ENCODE data around the gene RARRES2. TPM values are rescaled to one million over a fixed set of nuclear protein-coding genes. Genes with fewer than 3 reads are reported as not detected.

The RARRES2 gene
- total RNA-seq, 1 experiment from 2014 or later: 60.9 TPM

- Mint-ChIP-seq H3K27ac (no peak overlapping the region), H3K36me3 (ENCODE audit: insufficient read depth in 1 of 3, low read depth in 3 of 3) (peaks cover 0 to 4% (median under 1%) of the 10 kb centered on the region in 3 experiments; a peak in 2 of 7 replicates), H3K27me3 (ENCODE audit: low read depth) (peaks cover 1% of the 10 kb centered on the region), H3K4me1 (peaks cover 42 to 43% of the 10 kb centered on the region in 2 experiments), H3K4me3 (no peak overlapping the region), H3K9me3 (peaks cover 4 to 7% of the 10 kb centered on the region in 2 experiments; a peak in 3 of 5 replicates)
- Histone ChIP-seq H3K79me2 (ENCODE audit: insufficient read depth, low read length) (no peaks in the 10 kb centered on the region), H2BK5ac (ENCODE audit: insufficient read length, low read length) (no peak overlapping the region), H3K9me3 (ENCODE audit: control insufficient read depth, low read depth, low read length) (no peaks in the 10 kb centered on the region), H2BK20ac (ENCODE audit: low read depth, low read length, poor library complexity, severe bottlenecking) (no peak overlapping the region), H3K23me2 (ENCODE audit: insufficient read length, low read depth, low read length, poor library complexity, severe bottlenecking) (peaks cover 6% of the 10 kb centered on the region), H3K14ac (ENCODE audit: insufficient read depth, low read length) (no peak overlapping the region), H4K5ac (ENCODE audit: insufficient read length, low read depth, low read length) (no peak overlapping the region), H3K18ac (ENCODE audit: insufficient read length, low read depth, low read length) (no peak overlapping the region), H3K27me3 (ENCODE audit: insufficient read depth, low read length) (no peaks in the 10 kb centered on the region), H3K4ac (ENCODE audit: low read depth, low read length) (no peak overlapping the region; the same call in 1 of the 2 replicates), H3K9ac (ENCODE audit: extremely low read depth, insufficient read length, low read length) (no peak overlapping the region), H2AFZ (ENCODE audit: low read length) (no peak overlapping the region), H4K91ac (ENCODE audit: insufficient read length, low read depth, low read length) (no peak overlapping the region), H3K56ac (ENCODE audit: insufficient read length, low read depth, low read length) (no peak overlapping the region), H2BK12ac (ENCODE audit: insufficient read length, low read depth, low read length) (no peak overlapping the region), H3K27ac (ENCODE audit: insufficient read length, low read depth, low read length) (no peak overlapping the region), H3K23ac (ENCODE audit: insufficient read length, low read depth, low read length) (no peak overlapping the region), H4K20me1 (ENCODE audit: control insufficient read depth, insufficient read depth, insufficient read length) (no peaks in the 10 kb centered on the region), H3K4me1 (ENCODE audit: insufficient read depth, low read length) (no peaks in the 10 kb centered on the region), H3K79me1 (ENCODE audit: insufficient read depth, low read depth, low read length, poor library complexity, severe bottlenecking) (no peaks in the 10 kb centered on the region), H3T11ph (ENCODE audit: low read length) (no peak overlapping the region), H2AK5ac (ENCODE audit: insufficient read length, low read length) (no peak overlapping the region), H4K8ac (replicated peaks; ENCODE audit: insufficient read length, low read depth, low read length) (no peak overlapping the region), H3K4me2 (ENCODE audit: insufficient read depth, insufficient read length, low read length) (no peak overlapping the region), H2BK15ac (ENCODE audit: low read depth, low read length) (no peak overlapping the region), H2BK120ac (ENCODE audit: low read depth, low read length, poor library complexity, severe bottlenecking) (no peak overlapping the region)
- DNase-seq: no peak
- no peak for TF ChIP-seq CTCF (conservative IDR thresholded peaks at IDR 0.05)
- no CpG with 5 or more reads among the region's 5 CpGs for WGBS (ENCODE audit: extremely low coverage, insufficient read length, low lambda C conversion rate)
Observed at GRCh38 chr7:150363872-150364271, 22.4 kb upstream of the RARRES2 start.
